Parathyroid adenoma (tissue), 2 donors: ENCODE measurements around the gene ABHD16A.

Experiments
- H2AFZ ChIP-seq: fragments of 300-600 bp; sonication (generic); one replicate; pipeline ENCODE4 v1.7.0; 2017; ENCODE audit warnings: antibody characterized with exemption, mild to moderate bottlenecking
- H3K27ac ChIP-seq: fragments of 300-600 bp; sonication (generic); one replicate; pipeline ENCODE4 v1.7.0; 2017
- H3K27me3 ChIP-seq: fragments of 300-600 bp; sonication (generic); one replicate; pipeline ENCODE4 v1.7.0; 2017; ENCODE audit warnings: low read length; ENCODE audit not compliant: control insufficient read depth, insufficient read depth
- H3K36me3 ChIP-seq: fragments of 300-600 bp; sonication (generic); one replicate; pipeline ENCODE4 v1.7.0; 2017; ENCODE audit warnings: low read length; ENCODE audit not compliant: control insufficient read depth, insufficient read depth
- H3K4me1 ChIP-seq: fragments of 300-600 bp; sonication (generic); one replicate; pipeline ENCODE4 v1.7.0; 2017; ENCODE audit warnings: control low read depth
- H3K4me2 ChIP-seq: fragments of 300-600 bp; sonication (generic); one replicate; pipeline ENCODE4 v1.7.0; 2017; ENCODE audit warnings: low read length
- H3K4me3 ChIP-seq: fragments of 300-600 bp; sonication (generic); one replicate; pipeline ENCODE4 v1.7.0; 2017; ENCODE audit warnings: low read depth, low read length
- H3K79me2 ChIP-seq: fragments of 300-600 bp; sonication (generic); one replicate; pipeline ENCODE4 v1.7.0; 2017; ENCODE audit warnings: control low read depth
- H3K9ac ChIP-seq: fragments of 300-600 bp; sonication (generic); one replicate; pipeline ENCODE4 v1.7.0; 2017; ENCODE audit warnings: mild to moderate bottlenecking
- H3K9me3 ChIP-seq: fragments of 300-600 bp; sonication (generic); one replicate; pipeline ENCODE4 v1.7.0; 2017; ENCODE audit warnings: low read length; ENCODE audit not compliant: control insufficient read depth
- TF ChIP-seq, protein P1 (sequence below): fragments of 300-600 bp; sonication (generic); IDR thresholded peaks from one replicate; pipeline ENCODE4 v1.7.0; 2017; ENCODE audit warnings: antibody characterized with exemption, mild to moderate bottlenecking
- donor health status: primary hyperparathyroidism.

ABHD16A gene

DNA sequence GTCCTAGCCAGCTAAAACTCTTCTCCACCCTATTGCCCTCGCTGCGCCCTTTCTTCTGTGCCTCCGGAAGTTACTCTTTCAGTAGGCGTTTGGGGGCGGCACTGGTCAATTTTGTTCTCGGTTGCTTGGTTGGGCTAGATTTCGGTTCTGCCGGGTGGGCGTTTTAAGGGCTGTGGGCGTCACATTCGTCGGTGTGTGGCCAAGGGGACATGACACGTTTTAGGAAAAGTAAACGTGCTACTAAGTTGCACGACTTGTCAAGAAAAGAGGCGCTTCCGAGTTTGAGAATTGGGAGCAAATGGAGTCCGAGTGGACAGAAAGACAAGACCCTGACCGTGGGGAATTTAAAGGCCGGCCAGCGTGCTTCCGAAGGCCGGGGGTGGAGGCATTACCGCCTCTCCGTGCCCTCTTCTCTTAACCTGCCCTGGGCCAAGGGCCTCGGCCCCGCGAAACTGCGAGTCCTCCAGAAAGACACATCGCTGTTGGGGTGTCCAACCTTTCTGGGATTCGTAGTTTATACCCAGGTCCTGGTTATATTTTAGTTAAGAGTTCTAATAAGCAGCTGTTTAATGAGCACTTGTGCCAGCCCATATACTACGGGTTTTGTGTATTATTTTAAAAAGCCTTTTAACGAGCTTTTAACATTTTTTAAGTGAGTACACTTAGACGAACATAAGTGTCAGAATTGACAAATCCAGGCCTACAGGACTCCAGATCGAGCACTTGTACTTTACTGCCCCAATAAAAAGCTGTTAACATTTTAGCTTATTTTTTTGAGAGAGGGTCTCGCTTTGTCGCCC is 50.0 kb downstream of the ABHD16A start:
- H3K4me1 ChIP-seq = peaks cover 12% of the 10 kb centered on the region
- H3K27me3 ChIP-seq = no peaks in the 10 kb centered on the region
- H2AFZ ChIP-seq = peak overlapping the region; percentile 88
- TF ChIP-seq, protein P1, sequence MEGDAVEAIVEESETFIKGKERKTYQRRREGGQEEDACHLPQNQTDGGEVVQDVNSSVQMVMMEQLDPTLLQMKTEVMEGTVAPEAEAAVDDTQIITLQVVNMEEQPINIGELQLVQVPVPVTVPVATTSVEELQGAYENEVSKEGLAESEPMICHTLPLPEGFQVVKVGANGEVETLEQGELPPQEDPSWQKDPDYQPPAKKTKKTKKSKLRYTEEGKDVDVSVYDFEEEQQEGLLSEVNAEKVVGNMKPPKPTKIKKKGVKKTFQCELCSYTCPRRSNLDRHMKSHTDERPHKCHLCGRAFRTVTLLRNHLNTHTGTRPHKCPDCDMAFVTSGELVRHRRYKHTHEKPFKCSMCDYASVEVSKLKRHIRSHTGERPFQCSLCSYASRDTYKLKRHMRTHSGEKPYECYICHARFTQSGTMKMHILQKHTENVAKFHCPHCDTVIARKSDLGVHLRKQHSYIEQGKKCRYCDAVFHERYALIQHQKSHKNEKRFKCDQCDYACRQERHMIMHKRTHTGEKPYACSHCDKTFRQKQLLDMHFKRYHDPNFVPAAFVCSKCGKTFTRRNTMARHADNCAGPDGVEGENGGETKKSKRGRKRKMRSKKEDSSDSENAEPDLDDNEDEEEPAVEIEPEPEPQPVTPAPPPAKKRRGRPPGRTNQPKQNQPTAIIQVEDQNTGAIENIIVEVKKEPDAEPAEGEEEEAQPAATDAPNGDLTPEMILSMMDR = no peak
- no peaks in the 10 kb centered on the region for H3K9me3 ChIP-seq
- H3K36me3 ChIP-seq = no peaks in the 10 kb centered on the region
- peak overlapping the region; percentile 99 for H3K27ac ChIP-seq
- peak overlapping the region; percentile 67 for H3K9ac ChIP-seq
- H3K4me2 ChIP-seq = peak overlapping the region; percentile 88
- H3K4me3 ChIP-seq = peak overlapping the region; percentile 87
- peaks cover 27% of the 10 kb centered on the region for H3K79me2 ChIP-seq

DNA sequence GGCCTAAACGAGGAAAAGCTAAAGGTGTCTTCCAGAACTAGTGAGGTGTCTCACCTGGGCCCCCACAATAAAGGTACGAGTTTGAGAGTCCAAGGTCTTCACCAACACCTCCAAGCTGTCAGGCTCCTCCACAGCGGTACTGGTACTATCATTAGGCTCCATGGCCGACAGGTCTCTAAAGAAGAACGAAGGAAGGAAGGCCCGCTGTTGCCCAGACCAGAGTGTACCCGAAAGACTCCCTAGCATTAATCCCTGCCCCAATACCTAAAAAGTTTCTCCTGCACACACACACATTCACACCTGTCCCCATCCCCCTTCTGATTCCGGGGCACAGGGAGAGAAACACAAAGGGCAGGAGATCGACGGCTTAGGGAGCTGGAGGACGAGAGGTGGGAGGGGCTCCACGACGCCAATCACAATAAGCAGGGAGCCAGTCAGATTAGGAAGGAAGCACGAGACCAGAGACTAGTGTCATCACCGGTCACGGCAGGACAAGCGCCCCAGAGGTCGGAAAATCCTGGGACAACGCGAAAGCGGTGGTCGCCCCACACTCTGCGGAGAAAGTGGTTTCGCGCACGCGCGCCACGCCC is 51.4 kb downstream of the ABHD16A start:
- no peaks in the 10 kb centered on the region for H3K27me3 ChIP-seq
- peak overlapping the region; percentile 99 for H3K27ac ChIP-seq
- no peaks in the 10 kb centered on the region for H3K9me3 ChIP-seq
- TF ChIP-seq, protein P1 = no peak
- peaks cover 12% of the 10 kb centered on the region for H3K4me1 ChIP-seq
- peak overlapping the region; percentile 87 for H3K4me3 ChIP-seq
- H3K9ac ChIP-seq = no peak overlapping the region
- H2AFZ ChIP-seq = peak overlapping the region; percentile 88
- peaks cover 19% of the 10 kb centered on the region for H3K79me2 ChIP-seq
- H3K4me2 ChIP-seq = peak overlapping the region; percentile 88
- H3K36me3 ChIP-seq = no peaks in the 10 kb centered on the region

DNA sequence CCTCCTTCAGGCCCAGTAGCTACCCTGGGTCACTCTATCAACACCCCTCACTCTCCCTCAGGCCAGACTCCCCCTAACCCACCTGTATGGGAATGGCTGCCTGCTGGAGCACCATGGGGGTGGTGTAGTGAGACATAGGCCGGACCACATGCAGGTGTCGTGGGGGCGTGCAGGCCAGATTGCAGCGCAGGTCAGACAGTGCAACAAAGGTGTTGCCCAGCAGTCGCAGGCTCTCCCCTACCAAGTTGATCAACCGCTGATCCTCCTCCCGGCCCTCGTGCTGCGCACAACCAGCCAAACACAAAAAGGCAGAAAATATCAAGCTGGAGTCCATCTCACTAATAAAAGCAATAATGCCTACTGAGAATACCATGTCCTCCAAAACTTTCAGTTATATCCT is 57.8 kb downstream of the ABHD16A start:
- Histone ChIP-seq H3K4me2 (no peak overlapping the region), H3K4me1 (no peaks in the 10 kb centered on the region), H3K9me3 (no peaks in the 10 kb centered on the region), H2AFZ (no peak overlapping the region), H3K4me3 (no peak overlapping the region), H3K27me3 (no peaks in the 10 kb centered on the region), H3K27ac (no peak overlapping the region), H3K79me2 (peaks cover 10% of the 10 kb centered on the region), H3K36me3 (no peaks in the 10 kb centered on the region), H3K9ac (no peak overlapping the region)
- TF ChIP-seq, protein P1 = no peak

DNA sequence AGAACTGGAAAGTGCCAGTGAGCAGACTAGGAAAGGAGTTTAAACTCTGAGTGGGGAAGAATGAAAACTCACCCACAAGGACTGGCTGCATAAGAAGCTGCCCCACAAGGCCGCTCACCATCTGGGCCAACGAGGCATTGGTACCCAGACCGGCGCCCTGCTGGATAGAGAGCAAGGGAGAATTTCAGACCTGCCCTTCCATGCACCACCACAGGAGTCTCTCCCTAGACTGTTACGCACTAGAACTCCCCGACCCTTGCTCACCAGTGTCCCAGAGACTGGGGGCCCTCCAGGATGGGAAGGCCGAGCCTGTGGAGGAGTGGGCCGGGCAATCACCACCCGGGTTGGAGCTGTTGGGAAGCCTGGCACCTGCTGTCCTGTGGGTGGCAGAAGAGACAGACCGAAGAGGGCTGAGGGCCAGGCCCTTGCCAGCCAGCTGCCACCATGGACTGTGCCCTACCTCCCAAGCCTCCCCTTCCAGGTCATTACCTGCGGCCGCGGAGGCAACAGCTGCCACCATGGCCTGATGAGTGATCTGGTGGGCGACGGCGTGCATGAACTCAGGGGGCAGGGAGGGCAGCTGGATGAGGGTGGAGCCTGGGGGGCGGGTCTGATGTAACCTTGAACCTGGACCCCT is 59.2 kb downstream of the ABHD16A start:
- Histone ChIP-seq H3K4me1 (no peaks in the 10 kb centered on the region), H3K4me3 (no peak overlapping the region), H3K4me2 (no peak overlapping the region), H3K36me3 (no peaks in the 10 kb centered on the region), H3K9me3 (no peaks in the 10 kb centered on the region), H3K27me3 (no peaks in the 10 kb centered on the region), H2AFZ (no peak overlapping the region), H3K79me2 (peaks cover 6% of the 10 kb centered on the region), H3K9ac (no peak overlapping the region), H3K27ac (no peak overlapping the region)
- TF ChIP-seq, protein P1 = no peak
